Activated CD4-positive, alpha-beta T cell treated with anti-CD3 and anti-CD28 coated beads for 4 hours (primary cell): ENCODE data around the gene GRIA4.
"Not testable (repeated sequence)": the region's sequence is repeated elsewhere in the genome, so short reads cannot be mapped to it uniquely, and the experiment has no call there.

Experiments used
- DNase-seq, 2 donors: peaks; one replicate each; pipeline ENCODE4 v3.0.0-alpha.2; 2020

The GRIA4 gene

DNA sequence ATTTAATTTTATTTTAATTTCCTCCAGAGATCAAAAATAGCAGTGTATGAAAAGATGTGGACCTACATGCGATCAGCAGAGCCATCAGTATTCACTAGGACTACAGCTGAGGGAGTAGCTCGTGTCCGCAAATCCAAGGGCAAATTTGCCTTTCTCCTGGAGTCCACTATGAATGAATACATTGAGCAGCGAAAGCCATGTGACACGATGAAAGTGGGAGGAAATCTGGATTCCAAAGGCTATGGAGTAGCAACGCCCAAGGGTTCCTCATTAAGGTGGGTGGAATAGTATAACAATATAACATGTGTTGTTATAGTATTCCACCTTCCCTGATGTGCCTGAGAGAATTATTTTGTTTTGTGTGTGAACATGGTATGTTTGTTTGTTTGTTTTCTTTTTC, 323.8 kb downstream of the GRIA4 start:
- no peak for DNase-seq

DNA sequence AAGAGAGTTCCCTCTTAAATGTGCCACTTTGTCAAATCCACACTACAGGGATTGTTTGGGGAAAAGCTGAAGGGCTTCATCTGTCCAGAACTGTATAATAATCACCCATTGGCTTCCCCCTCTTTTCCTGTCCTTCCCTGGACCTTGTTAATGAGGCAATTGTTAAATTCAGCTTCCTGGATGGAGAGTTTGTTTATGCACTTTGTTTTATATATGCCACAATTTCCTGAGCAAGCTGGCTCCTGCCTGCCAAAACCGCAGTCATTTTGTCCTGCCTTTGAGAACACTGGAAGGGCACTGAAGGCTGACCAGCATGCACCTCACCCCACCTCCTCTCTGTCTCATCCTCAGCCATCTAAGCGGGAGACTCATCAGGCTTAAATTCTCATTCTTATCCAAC, 325.9 kb downstream of the GRIA4 start:
- no peak for DNase-seq

DNA sequence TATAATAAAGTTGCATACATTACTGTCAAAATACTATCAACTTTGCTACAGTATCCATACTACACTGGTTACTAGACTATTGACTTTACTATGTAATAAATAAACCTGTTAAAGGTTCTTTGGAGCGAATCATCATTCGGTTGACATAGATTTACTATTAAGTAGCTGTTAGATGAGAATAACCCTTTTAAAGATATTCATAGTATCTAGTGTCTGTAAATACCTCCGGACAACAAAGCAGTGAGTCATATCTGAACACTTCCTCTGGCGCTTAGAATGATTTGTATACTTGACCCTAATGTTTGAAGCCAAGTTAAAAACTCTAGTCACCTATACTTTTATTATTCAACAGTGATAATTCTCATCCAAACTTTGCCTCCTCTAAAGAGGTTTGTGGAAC, 327.5 kb downstream of the GRIA4 start:
- no peak for DNase-seq

DNA sequence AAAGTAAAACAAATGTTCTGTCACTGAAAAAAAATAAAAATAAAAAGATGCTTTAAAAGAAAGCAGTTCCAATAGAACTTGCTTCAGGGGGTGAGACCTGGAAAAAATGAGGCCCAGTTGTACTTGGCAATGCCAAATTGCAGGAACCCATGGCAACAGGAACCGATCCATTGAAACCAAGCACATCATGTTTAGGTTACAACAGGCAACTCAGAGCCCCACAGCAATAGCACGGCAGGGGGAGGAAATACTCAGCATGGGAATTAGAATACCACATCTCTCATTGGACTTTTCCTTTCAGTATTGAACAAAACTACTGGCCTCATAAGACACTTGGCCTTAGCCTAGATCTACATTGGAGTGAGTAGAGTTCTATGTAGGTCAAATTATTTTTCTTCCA, 327.9 kb downstream of the GRIA4 start:
- DNase-seq: no peak

DNA sequence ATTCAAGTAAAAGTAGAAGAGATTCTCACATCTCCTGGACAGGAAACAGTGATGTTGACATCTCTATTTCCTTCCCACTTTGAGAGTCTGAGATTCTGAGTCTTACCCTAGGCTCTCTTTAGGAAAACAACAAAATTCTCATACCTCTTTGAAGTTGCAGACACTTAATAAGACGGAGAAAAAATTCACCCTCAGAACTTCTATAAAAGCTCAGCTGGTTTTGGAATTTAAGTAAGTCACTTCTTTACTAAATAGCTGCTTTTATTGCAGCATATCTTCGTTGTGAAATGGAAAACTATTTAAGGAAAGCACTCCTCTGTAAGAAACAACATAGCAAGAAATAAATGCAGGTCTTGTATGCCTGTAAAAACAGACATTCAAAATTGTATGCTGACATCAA, 333.0 kb downstream of the GRIA4 start:
- DNase-seq: no peak

DNA sequence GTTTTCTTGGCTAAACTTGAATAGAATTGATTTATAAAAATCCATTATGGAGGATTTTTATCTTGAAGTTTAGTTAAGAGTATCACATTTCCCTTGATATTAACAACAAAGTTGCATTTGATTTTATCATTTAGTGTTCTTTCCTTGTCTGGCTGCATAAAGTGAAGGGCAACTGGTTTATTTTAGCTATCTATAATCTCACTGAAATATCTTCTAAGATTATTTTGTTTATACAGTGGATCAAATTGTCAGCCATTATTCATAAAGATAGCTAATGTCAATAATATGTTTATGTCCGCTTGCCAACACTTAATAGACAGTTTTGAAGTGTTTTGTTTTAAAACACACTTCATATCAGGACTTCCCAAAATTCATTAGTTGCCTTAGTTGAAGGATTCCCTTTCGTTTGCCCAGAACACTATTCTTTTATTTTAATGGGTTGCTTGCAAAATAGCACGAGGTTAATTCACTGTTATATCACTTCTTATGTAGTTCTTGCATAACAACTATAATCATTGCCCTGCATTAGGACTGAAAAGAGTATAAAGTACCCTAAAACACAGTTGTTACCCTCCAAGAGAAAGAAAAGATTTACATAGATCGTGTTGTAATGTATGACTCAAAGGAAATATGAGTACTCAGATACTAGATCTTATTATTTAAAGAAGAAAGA, 339.2 kb downstream of the GRIA4 start:
- no peak for DNase-seq

DNA sequence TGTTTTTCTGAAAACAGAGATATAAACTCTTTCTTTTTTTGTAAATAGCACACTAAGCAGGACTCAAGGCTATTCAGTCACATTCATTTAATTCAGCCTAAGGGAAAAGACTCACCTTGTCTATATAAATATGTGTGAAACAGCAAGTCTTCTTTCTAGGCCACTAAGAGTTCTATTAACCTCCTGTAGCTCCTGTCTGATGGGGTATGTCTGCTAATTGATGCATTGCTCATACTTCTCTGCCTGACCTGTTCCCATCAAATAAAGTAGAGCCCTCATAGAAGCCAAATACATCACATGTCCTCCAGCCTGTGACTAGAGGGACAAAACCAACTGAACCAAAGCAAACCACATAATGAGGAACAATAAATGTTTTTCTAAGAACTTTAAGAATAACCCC, 344.0 kb downstream of the GRIA4 start:
- DNase-seq: no peak

DNA sequence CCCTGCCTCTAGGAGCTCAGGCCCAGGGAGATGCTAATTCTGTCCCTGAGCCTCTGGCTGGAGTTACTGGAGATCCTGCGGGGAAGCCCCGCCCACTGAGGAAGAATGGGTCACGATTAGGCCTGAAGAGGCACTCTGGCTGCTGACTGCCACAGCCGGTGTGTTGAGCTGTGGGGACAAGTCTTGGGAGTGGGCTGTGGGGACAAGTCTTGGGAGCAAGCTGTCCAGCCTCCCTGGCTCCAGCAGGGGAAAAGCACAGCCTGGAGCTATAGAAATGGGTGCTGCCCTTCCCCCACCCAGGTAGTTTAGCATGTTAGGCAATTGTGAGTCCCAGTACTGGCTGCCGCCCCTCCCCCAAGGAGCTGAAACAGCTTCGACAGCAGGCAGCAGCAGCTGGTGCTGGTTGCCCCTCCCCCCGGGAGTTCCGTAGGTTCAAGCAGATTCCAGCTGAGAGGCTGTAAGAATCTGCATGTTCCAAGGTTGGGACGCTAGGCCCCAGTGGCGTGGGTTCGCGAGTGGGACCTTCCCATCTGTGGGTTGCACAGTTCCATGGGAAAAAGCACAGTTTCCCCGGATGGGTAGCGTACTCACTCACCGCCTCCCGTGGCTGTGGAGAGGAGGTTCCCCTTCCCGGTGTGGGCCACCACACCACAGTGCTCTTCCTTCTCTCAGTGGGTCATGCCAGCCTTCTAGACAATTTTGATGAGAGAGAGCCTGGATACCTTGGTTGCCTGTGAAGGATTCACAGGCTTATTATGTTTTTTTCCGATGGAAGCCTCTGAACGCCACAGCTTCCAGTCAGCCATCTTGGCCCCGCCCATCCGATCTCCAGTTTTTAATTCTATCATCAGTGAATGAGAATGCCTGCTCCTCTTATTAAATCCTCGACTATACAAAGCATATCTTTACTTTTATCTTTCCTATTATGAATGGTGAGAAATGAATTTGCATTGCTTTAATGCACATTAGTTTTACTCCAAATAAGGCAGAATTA, 350.7 kb downstream of the GRIA4 start:
- DNase-seq: no peak

DNA sequence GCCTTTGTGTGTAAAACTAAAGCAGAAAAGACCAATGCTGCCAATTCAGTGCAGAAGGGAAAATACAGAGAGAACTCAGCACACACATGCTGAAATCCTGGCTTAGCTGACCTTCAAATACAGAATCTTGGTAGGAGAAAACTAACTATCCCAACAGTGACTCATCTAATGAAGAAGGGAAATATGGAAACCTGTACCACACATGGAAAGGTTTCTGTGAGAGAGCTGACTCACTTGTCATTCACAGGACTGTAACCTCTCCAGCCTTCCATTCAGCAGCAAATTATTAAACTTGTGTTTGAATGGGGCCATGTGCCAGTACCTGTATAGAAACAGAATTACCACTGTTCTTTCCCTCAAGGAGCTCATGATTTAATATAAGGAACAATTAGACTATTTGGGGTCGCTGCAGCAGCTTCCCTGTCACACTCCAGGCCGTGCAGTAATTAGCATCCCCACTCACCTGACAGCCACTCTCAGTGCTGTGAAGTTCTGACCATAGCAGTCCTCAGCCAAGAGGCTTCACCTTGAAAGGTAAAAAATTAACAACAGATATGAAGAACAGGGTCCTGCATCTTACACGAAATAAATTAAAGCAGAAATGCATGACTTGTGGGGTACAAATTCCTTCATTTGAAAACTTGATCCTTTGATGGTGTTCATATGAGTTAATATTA, 358.3 kb downstream of the GRIA4 start:
- DNase-seq: no peak

DNA sequence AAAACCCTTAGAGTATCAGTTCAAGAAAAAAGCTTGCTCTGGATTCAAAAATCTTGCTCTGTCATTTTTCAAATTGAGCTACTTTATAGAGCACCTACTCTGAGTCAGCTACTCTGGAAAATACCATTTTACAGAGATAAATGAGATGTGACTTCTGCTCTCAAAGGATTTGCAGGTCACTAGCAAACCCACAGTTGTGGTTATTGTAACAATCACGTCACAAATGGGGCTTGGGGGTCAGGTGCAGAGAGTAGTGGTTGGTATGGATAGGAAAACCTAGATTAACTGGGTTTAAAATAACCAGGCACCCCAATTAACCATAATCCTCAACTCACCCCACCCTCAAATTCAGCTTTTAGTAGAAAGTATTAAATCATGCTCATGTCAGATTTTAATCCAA, 359.9 kb downstream of the GRIA4 start:
- no peak for DNase-seq

DNA sequence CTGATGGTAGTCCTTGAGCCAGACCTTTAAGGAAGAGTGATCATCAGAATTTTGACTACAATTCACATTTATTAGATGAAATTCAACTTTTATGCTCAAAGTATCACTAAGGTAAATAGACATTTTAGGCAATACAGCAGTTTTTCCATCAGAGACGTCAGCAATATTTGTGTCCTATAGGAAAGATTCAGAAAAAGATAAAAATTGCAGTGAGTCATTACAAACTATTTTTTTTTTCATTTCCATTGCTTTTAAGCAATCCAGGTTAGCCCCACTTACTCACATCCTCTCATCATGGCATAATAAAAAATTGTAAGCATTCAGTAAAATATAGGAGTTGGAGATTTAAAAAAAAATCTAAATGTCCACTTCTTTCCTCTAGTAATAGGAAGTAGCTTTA, 365.3 kb downstream of the GRIA4 start:
- no peak for DNase-seq

DNA sequence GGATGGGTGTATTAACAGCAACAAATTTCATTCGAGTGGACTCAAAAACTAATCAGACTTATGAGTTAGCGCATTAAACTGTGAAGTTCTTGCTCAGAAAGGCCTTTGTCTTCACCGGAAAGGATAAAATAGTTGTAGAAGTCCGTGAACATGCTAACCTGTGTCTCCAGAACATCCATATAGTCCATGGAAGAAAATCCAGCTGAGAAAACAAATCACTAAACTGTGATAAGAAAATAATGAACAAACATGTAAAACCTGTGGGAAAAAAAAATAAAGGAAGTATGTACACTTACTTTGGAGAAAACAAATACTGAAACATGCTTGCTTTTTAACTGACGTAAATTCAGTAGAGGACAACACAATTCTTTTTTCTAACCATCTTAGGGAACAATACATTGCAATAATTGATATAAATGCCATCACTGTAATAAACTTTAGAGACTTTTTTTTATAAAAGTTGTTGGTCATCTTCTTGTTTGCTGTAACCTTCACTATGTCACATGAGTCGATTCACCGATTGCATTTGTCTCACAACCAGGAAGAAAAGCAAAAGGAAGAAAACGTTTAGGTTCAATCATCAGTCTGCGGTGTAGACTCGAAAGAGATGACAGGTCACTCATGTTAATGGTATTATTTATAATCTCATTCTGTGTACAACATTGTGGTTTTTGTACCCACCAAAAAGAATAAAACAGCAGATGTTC, 370.3 kb downstream of the GRIA4 start:
- no peak for DNase-seq

DNA sequence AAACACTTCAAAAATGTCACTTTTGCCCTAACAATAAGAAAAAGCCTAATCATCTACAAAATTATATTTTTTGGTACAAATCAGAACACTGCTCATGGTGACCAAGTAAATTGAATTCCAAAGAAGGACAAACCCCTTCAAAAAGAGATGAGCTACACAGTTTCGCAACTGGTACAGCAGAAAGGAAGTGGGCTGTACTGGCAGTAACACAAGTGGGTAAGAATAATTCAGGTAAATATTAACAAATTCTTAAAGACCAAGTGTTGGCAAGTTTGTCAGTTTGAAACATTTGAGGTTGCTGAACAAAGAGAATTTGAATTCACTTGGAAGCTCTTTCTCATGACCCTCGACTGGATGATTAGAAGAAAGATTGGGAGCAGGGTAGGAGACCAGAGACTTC, 376.7 kb downstream of the GRIA4 start:
- no peak for DNase-seq

DNA sequence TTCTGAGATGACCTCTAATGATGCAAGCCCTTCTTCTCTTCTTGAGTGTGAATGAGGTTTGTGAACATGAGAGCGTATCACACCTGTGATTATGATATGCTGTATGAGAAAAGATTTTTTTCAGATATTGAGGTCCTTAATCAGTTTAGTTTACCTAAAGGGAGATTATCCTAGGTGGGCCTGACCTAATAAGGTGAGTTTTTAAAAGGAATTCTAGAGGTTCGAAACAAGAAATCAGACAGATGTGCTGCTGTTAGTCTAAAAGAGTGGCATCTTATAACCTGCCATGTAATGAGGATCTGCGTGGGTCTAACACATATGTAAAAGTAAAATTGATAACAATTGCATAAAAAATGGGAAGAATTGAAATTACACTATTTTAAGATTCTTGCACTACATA, 378.3 kb downstream of the GRIA4 start:
- no peak for DNase-seq

DNA sequence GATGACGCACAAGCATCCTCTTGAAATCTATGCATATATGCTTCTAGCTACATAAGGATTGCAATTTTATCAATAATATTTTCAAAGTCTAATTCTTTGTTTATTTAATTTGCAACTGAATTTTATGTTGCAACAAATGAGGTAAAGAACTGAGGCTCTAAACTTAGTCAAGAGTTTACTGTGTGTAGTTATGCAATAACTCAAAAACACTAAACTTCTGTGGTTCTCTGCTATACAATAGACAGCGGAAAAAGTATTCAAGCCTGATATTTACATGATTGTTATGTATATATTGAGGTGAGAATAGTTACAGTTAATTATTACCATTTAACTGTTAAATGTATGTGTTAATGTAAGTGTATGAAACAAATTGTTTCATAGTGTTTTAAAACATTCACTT, 379.3 kb downstream of the GRIA4 start:
- DNase-seq: no peak

DNA sequence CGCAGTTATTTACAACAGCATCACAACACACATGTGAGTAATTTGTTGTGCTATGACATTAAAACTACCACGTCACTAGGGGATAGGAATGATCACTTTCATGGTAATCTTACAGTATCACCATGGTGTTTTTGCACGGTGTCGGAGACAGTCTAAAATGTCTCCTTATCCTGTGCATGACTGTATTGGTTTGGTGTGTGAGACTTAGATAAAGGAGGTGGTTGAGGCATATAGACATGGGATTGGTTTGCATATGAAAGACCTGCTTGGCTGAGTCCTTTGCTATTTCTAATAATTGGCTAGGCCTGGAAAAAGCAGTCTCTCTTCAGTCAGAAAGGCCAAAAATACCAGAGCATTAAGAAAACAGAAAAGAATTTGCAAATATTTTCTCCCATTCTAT, 382.0 kb downstream of the GRIA4 start:
- no peak for DNase-seq

DNA sequence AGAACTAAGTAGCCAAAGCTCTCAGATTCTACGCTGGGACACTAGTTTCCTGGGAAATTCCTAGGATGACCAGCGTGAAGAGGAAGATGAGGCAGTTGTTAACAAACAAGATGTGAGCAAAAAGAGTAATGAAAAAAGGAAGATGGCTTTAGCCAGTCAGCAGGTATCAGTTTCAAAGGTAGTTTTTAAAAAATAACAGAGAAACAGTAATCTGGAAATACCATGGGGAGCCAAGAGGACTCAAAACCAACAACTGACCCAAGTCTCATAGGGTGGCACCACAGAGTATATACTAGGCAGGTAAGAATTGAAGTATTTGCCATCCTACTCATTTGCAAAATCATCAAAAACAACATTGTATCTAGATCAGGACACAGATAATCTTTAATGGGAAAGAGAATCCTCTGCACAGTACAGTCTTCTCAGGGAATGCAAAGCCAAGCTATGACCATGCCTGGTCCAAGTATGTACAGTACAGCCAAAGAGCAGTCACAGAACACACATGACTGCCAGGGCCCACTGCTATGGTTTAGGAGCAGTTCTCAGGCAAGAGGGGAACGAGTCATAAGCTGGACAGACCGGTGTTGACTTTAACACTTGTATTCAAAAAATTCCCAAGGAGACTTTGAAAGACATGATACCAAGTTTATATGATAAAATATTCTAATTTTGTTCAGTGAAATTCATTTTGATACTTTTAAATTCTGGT, 391.6 kb downstream of the GRIA4 start:
- DNase-seq: no peak

DNA sequence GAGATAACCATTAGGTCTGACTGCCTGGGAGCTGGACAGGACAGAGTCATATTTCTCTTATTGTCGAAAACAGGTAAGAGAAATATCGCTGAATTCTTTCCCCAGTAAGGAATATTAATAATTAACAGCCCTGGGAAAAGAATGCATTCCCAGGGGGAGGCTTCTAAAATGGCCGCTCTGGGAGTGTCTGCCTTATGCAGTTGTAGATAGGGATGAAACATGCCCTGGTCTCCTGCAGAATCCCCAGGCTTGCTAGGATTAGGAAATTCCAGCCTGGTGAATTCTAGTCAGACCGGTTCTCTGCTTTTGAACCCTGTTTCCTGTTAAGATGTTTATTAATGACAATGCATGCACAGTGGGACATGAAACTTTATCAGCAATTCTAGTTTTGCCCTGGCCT, 393.2 kb downstream of the GRIA4 start:
- DNase-seq: not testable (repeated sequence)

DNA sequence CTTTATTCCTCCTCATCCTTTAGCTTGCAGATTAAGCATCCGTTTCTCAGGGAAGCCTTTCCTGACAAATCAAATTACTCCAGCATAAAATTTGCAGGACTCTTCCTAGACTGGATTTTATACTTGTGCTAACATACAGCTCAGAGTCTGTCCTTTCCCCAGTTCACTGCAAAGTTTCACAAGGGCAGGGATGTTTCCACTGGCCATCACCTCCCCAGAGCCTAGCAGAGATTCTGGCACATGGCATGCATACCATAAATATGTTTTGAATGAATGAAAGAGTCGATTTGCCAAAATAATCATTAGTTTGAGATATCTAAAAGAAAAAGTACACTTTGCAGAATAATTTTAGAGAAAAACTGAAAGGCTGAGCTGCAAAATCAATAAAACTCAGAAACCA, 401.6 kb downstream of the GRIA4 start:
- no peak for DNase-seq

DNA sequence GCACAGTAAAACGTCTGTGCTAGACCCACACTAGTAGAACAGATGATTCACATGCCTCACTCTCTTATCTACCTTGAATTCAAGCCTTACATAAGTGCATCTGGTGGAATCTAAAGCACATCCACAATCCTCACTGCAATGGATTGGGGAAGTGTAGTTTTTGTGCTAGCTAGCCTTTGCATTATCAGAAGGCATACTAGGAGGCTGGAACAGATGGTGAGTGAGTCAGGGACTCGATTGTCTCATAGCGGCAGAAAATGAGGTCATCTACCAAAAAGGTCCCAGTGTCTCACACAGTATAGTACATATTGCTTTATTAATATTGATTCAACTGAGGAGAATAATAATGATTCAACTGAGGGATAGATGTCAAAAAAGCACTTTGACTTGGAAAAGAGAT, 402.9 kb downstream of the GRIA4 start:
- no peak for DNase-seq

DNA sequence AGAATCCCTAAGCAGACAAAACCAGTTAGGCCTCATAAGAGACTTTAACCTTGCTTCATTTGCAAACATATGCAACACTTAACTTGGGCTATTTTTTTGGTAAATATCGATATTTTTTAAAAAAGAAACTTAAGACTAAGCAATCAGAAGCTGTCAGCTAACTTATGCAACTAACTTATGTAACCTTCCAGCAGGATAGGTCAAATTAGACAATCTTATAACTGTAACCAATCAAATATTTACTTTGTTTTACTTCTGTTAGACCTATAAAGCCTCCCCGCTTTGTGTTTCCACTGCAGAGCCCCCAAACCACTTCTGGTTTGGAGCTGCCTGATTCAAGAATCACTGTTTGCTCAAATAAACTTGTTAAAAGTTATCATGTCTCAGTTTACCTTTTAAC, 404.2 kb downstream of the GRIA4 start:
- no peak for DNase-seq

DNA sequence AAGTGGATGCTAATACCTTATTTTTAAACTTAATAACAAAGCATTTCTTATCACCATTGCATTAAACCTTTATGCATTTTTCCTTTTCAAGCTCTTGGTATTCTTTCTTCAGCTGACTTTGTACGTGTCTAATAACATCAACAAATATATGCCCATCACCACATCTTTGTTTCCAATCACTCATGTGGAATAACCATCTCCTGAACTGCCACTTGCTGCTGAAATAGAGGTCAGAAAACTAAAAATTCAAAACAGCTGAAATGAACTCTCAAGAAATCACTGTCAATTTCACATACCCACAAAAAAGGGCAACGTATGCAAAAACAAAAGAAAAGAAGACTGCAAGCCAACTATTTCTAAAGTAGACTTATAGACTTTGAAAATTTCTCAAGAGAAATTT, 404.7 kb downstream of the GRIA4 start:
- DNase-seq: no peak

DNA sequence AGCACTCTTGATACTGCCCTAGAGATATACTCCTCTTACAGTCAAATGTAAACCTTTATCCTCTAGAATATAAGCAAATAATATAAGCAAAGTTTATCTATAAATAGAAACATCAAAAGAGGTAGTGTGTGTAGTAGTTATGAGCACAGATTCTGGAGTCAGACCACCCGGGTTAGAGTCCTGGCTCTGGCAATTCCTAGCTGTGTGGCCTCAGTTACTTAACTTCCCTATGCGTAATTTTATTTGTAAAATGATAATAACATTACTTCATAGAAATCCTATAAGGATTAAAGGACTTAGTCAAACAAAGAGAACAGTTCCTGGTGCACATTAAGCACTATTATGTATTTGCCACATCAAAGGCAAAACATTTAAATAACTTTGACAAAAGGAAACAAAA, 405.2 kb downstream of the GRIA4 start:
- DNase-seq: no peak
